Erythroblast (primary cell): ENCODE results near the gene ATG4C.

ENCODE experiments used
- GATA1 ChIP-seq: IDR thresholded peaks from 2 replicates; pipeline ENCODE4 v1.6.1; 2011; ENCODE audit warnings: low read depth, mild to moderate bottlenecking, control low read depth, low read length, moderate library complexity
- POLR2A ChIP-seq: IDR thresholded peaks from 2 replicates; pipeline ENCODE4 v1.6.1; 2011; ENCODE audit warnings: mild to moderate bottlenecking, low read length

DNA sequence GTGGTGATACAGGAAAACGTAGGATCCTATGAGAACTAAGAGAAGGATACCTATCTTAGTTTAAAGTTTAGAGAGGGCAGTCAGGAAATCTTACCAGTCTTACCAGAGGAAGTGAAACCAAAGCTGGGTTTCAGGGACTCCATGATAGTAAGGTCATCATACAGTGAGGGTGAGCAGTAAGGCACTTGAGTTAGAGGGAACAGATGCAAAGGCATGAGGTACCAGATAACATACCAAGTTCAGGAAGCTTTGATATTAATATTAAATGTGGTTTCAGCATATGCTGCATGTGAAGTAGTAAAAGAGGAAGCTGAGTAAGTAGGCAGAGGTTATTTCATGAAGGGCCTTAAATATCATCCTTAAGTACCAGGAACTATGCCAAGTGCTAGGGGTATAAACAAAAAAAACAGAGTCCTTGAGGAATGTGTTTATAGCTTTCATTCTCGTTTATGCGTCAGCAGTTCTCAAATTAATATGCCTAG, 16.9 kb downstream of the ATG4C start:
- TF ChIP-seq POLR2A (no peak), GATA1 (no peak)
